ENCODE measurements around the gene DAB2.
"Not testable (repeated sequence)": the region's sequence is repeated elsewhere in the genome, so short reads cannot be mapped to it uniquely, and the experiment has no call there.

DAB2 gene

GRCh38 chr5:39403761-39404160, 21.0 kb downstream of the DAB2 start:
- H3K27ac Mint-ChIP-seq; H3K4me3 Mint-ChIP-seq; H3K9me3 Mint-ChIP-seq; H3K27me3 Mint-ChIP-seq; intact Hi-C loops (cut with micrococcal nuclease): not testable (repeated sequence)
- peaks cover 72% of the 10 kb centered on the region for H3K36me3 Mint-ChIP-seq (ENCODE audit: low read depth)
- H3K4me1 Mint-ChIP-seq (ENCODE audit: low read depth) = peaks cover 39% of the 10 kb centered on the region

GRCh38 chr5:39402140-39402539, 22.6 kb downstream of the DAB2 start:
- H3K9me3 Mint-ChIP-seq; H3K4me3 Mint-ChIP-seq; intact Hi-C loops (cut with micrococcal nuclease); H3K27me3 Mint-ChIP-seq: not testable (repeated sequence)
- Mint-ChIP-seq H3K4me1 (ENCODE audit: low read depth) (peaks cover 55% of the 10 kb centered on the region), H3K36me3 (ENCODE audit: low read depth) (peaks cover 69% of the 10 kb centered on the region), H3K27ac (peak overlapping the region; percentile 64)

- peak overlapping the region; percentile 55 for H3K4me3 Mint-ChIP-seq
- H3K4me1 Mint-ChIP-seq (ENCODE audit: low read depth) = peaks cover 63% of the 10 kb centered on the region
- H3K36me3 Mint-ChIP-seq (ENCODE audit: low read depth) = peaks cover 71% of the 10 kb centered on the region
- H3K27ac Mint-ChIP-seq = peak overlapping the region; percentile 95
- H3K27me3 Mint-ChIP-seq = no peaks in the 10 kb centered on the region
- no peaks in the 10 kb centered on the region for H3K9me3 Mint-ChIP-seq
- intact Hi-C loops (cut with micrococcal nuclease) = no loop called here
These were observed 23.8 kb downstream of the DAB2 start for GRCh38 chr5:39400713-39401578.

GRCh38 chr5:39399135-39400036, 25.4 kb downstream of the DAB2 start:
- Mint-ChIP-seq H3K9me3 (no peaks in the 10 kb centered on the region), H3K36me3 (ENCODE audit: low read depth) (peaks cover 63% of the 10 kb centered on the region), H3K27ac (peak overlapping the region; percentile 95), H3K4me1 (ENCODE audit: low read depth) (peaks cover 64% of the 10 kb centered on the region), H3K4me3 (peak overlapping the region; percentile 37), H3K27me3 (no peaks in the 10 kb centered on the region)
- intact Hi-C loops (cut with micrococcal nuclease) = loop anchor here (1.0 kb wide), 1 partner anchor 25 kb away; the partner anchor contains the start of gene DAB2

GRCh38 chr5:39396843-39397242, 27.9 kb downstream of the DAB2 start:
- Mint-ChIP-seq H3K4me1 (ENCODE audit: low read depth) (peaks cover 61% of the 10 kb centered on the region), H3K4me3 (no peak overlapping the region), H3K36me3 (ENCODE audit: low read depth) (peaks cover 68% of the 10 kb centered on the region), H3K27ac (peak overlapping the region; percentile 95), H3K27me3 (no peaks in the 10 kb centered on the region), H3K9me3 (no peaks in the 10 kb centered on the region)
- intact Hi-C loops (cut with micrococcal nuclease) = no loop called here

- Mint-ChIP-seq H3K27me3 (no peaks in the 10 kb centered on the region), H3K27ac (peak overlapping the region; percentile 37), H3K36me3 (ENCODE audit: low read depth) (peaks cover 74% of the 10 kb centered on the region), H3K9me3 (no peaks in the 10 kb centered on the region), H3K4me3 (no peak overlapping the region), H3K4me1 (ENCODE audit: low read depth) (peaks cover 52% of the 10 kb centered on the region)
- intact Hi-C loops (cut with micrococcal nuclease) = loop anchor here (2.0 kb wide), 1 partner anchor 17 kb away; no protein-coding TSS in a partner anchor
These were observed 29.3 kb downstream of the DAB2 start for GRCh38 chr5:39395521-39395920.

GRCh38 chr5:39394946-39395345, 29.8 kb downstream of the DAB2 start:
- intact Hi-C loops (cut with micrococcal nuclease) = loop anchor here (2.0 kb wide), 1 partner anchor 16 kb away; no protein-coding TSS in a partner anchor

GRCh38 chr5:39390945-39391344, 33.8 kb downstream of the DAB2 start:
- Mint-ChIP-seq H3K4me1 (ENCODE audit: low read depth) (peaks cover 12% of the 10 kb centered on the region), H3K4me3 (no peak overlapping the region), H3K27ac (no peak overlapping the region), H3K36me3 (ENCODE audit: low read depth) (peaks cover 90% of the 10 kb centered on the region), H3K27me3 (no peaks in the 10 kb centered on the region), H3K9me3 (no peaks in the 10 kb centered on the region)
- intact Hi-C loops (cut with micrococcal nuclease) = no loop called here

More at GRCh38 chr5:39394946-39395345, 29.8 kb downstream of the DAB2 start:
- Mint-ChIP-seq H3K36me3 (ENCODE audit: low read depth) (peaks cover 76% of the 10 kb centered on the region), H3K9me3 (no peaks in the 10 kb centered on the region), H3K4me3 (no peak overlapping the region), H3K4me1 (ENCODE audit: low read depth) (peaks cover 47% of the 10 kb centered on the region), H3K27me3 (no peaks in the 10 kb centered on the region), H3K27ac (peak overlapping the region; percentile 37)

- no peaks in the 10 kb centered on the region for H3K4me1 Mint-ChIP-seq (ENCODE audit: low read depth)
- intact Hi-C loops (cut with micrococcal nuclease) = loop anchor here (5.0 kb wide), 1 partner anchor 35 kb away; the partner anchor contains the start of gene DAB2
- H3K36me3 Mint-ChIP-seq (ENCODE audit: low read depth) = peaks cover 100% of the 10 kb centered on the region
These were observed 37.5 kb downstream of the DAB2 start for GRCh38 chr5:39387293-39387692.

GRCh38 chr5:39384271-39384670, 40.5 kb downstream of the DAB2 start:
- Mint-ChIP-seq H3K36me3 (ENCODE audit: low read depth) (peaks cover 98% of the 10 kb centered on the region), H3K27ac (no peak overlapping the region), H3K4me3 (no peak overlapping the region), H3K4me1 (ENCODE audit: low read depth) (no peaks in the 10 kb centered on the region), H3K27me3 (no peaks in the 10 kb centered on the region), H3K9me3 (no peaks in the 10 kb centered on the region)
- intact Hi-C loops (cut with micrococcal nuclease) = no loop called here

More at GRCh38 chr5:39387293-39387692, 37.5 kb downstream of the DAB2 start:
- Mint-ChIP-seq H3K27ac (no peak overlapping the region), H3K4me3 (no peak overlapping the region), H3K9me3 (no peaks in the 10 kb centered on the region), H3K27me3 (no peaks in the 10 kb centered on the region)

GRCh38 chr5:39381376-39381775, 43.4 kb downstream of the DAB2 start:
- no peaks in the 10 kb centered on the region for H3K27me3 Mint-ChIP-seq
- intact Hi-C loops (cut with micrococcal nuclease) = no loop called here
- H3K36me3 Mint-ChIP-seq (ENCODE audit: low read depth) = peaks cover 98% of the 10 kb centered on the region
- no peak overlapping the region for H3K4me3 Mint-ChIP-seq
- no peaks in the 10 kb centered on the region for H3K9me3 Mint-ChIP-seq
- H3K27ac Mint-ChIP-seq = no peak overlapping the region
- no peaks in the 10 kb centered on the region for H3K4me1 Mint-ChIP-seq (ENCODE audit: low read depth)

- no peaks in the 10 kb centered on the region for H3K27me3 Mint-ChIP-seq
- no peaks in the 10 kb centered on the region for H3K4me1 Mint-ChIP-seq (ENCODE audit: low read depth)
- H3K27ac Mint-ChIP-seq = no peak overlapping the region
- H3K36me3 Mint-ChIP-seq (ENCODE audit: low read depth) = peaks cover 98% of the 10 kb centered on the region
- no peak overlapping the region for H3K4me3 Mint-ChIP-seq
- intact Hi-C loops (cut with micrococcal nuclease) = loop anchor here (2.0 to 10.0 kb wide), 2 partner anchors 15 to 165 kb away; partner anchors contain the start of gene FYB1
- H3K9me3 Mint-ChIP-seq = no peaks in the 10 kb centered on the region
These were observed 45.1 kb downstream of the DAB2 start for GRCh38 chr5:39379693-39380092.

GRCh38 chr5:39377613-39378012, 47.2 kb downstream of the DAB2 start:
- intact Hi-C loops (cut with micrococcal nuclease) = loop anchor here (2.0 to 10.0 kb wide), 3 partner anchors 17 to 171 kb away; partner anchors contain the start of gene FYB1
- H3K4me3 Mint-ChIP-seq = no peak overlapping the region
- peaks cover 98% of the 10 kb centered on the region for H3K36me3 Mint-ChIP-seq (ENCODE audit: low read depth)
- no peaks in the 10 kb centered on the region for H3K4me1 Mint-ChIP-seq (ENCODE audit: low read depth)
- H3K9me3 Mint-ChIP-seq = no peaks in the 10 kb centered on the region
- H3K27me3 Mint-ChIP-seq = no peaks in the 10 kb centered on the region
- H3K27ac Mint-ChIP-seq = no peak overlapping the region

Data from dendritic cell treated with granulocyte-macrophage colony-stimulating factor and Interleukin-4, amounts not matched to agents 40 ng/mL and 50 ng/mL, for 4 days (primary cell).